Smooth muscle cell (in vitro differentiated cells): ENCODE data around the gene MICU1. TPM values are rescaled to one million over a fixed set of nuclear protein-coding genes. Genes with fewer than 3 reads are reported as not detected.

ENCODE experiments used
- DNase-seq: peaks from one replicate; lab custom pipeline; 2025; ENCODE audit not compliant: unreplicated experiment; lab: John Stamatoyannopoulos, UW
- H2AFZ ChIP-seq: fragments of 200-600 bp; sonication (generic); 2 replicates; pipeline ENCODE4 v1.6.0; 2016; ENCODE audit warnings: antibody characterized with exemption, low read depth, mild to moderate bottlenecking
- H3F3A ChIP-seq: fragments of 200-600 bp; sonication (generic); 2 replicates; pipeline ENCODE4 v1.6.0; 2017; ENCODE audit warnings: antibody characterized with exemption, low read depth
- H3K27ac ChIP-seq: fragments of 200-600 bp; sonication (generic); 2 replicates; pipeline ENCODE4 v1.5.1; 2016; ENCODE audit warnings: low read depth, mild to moderate bottlenecking
- H3K27me3 ChIP-seq: fragments of 200-600 bp; sonication (generic); 2 replicates; pipeline ENCODE4 v1.6.1; 2016; ENCODE audit warnings: low read depth, mild to moderate bottlenecking
- H3K36me3 ChIP-seq: fragments of 200-600 bp; sonication (generic); 2 replicates; pipeline ENCODE4 v1.5.1; 2016; ENCODE audit warnings: low read depth
- H3K4me1 ChIP-seq: fragments of 200-600 bp; sonication (generic); 2 replicates; pipeline ENCODE4 v1.5.1; 2016; ENCODE audit warnings: low read depth
- H3K4me2 ChIP-seq: fragments of 200-600 bp; sonication (generic); 2 replicates; pipeline ENCODE4 v1.6.0; 2016; ENCODE audit warnings: mild to moderate bottlenecking
- H3K4me3 ChIP-seq: fragments of 200-600 bp; sonication (generic); 2 replicates; pipeline ENCODE4 v1.5.1; 2016; ENCODE audit warnings: mild to moderate bottlenecking
- H3K79me2 ChIP-seq: fragments of 200-600 bp; sonication (generic); 2 replicates; pipeline ENCODE4 v1.6.0; 2016; ENCODE audit warnings: low read depth, mild to moderate bottlenecking
- H3K9ac ChIP-seq: fragments of 200-600 bp; sonication (generic); 2 replicates; pipeline ENCODE4 v1.6.0; 2016; ENCODE audit warnings: low read depth
- H3K9me3 ChIP-seq: fragments of 200-600 bp; sonication (generic); replicated peaks from 2 replicates; pipeline ENCODE4 v1.5.1; 2016; ENCODE audit warnings: low read depth
- H4K20me1 ChIP-seq: fragments of 200-600 bp; sonication (generic); 2 replicates; pipeline ENCODE4 v1.6.0; 2016; ENCODE audit warnings: low read depth
- CTCF ChIP-seq: fragments of 200-600 bp; sonication (generic); IDR thresholded peaks from 2 replicates; pipeline ENCODE4 v1.5.1; 2017; ENCODE audit warnings: borderline replicate concordance, mild to moderate bottlenecking, antibody characterized with exemption; ENCODE audit not compliant: insufficient read depth, poor library complexity, severe bottlenecking
- WGBS: methylation state at CpG from one replicate; pipeline ENCODE4 v1.1.7; 2016; ENCODE audit warnings: low lambda C conversion rate; 5-methylcytosine and 5-hydroxymethylcytosine counted together
- polyA plus RNA-seq: library from polyadenylated mRNA; unstranded; fragments of >200 nt; fragmentation: Nextera tagmentation; extraction: Ambion mirVana; gene quantifications from 2 replicates; pipeline ENCODE4 v1.2.1, GENCODE V29; 2016
- total RNA-seq: library from RNA; depleted of rRNA; stranded (reverse); fragments of >200 nt; gene quantifications from 2 replicates; pipeline ENCODE4 v1.2.3, GENCODE V29; 2014

Gene MICU1
- total and polyA plus RNA-seq, 2 experiments from 2014 or later, result 35.0 to 35.1 TPM

DNA sequence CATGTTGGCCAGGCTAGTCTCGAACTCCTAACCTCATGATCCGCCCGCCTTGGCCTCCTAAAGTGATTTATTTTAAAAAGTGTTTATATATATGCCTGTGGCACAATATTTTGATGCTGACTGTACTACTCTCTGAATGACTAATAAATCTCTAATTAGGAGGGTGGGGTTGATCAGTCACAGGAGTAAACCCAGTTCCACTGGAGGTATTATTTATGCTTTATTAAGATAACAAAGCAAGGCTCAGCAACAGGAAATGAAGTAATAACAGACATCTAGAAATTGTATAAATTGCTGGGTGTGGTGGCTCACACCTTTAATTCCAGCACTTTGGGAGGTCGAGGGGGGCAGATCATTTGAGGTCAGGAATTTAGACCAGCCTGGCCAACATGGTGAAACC lies 40.0 kb upstream of the MICU1 start:
- DNase-seq, result no peak
- WGBS, result 87% methylated on average over 4 of the region's 4 CpGs
- H3K27ac ChIP-seq, result no peak overlapping the region

DNA sequence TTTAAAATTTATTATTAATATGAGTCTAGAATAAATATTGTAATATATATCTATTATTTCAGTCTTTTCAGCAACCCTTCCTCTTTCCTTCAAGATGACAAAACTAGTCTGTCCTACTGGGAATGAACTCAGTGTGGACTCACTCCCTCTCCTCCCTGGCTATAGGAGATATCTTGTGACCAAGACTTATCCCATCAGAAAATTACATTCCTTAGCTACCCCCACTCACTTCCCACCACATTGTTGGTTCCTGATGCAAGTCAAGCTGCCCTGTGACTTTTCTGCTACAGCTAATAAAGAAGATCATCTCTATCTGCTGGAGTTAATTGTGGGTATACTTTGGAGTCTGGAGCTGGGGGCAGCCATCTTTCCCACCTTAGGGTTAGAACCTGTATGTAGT lies 38.1 kb upstream of the MICU1 start:
- no peaks in the 10 kb centered on the region for H3K79me2 ChIP-seq
- no peak overlapping the region for H3K27ac ChIP-seq
- H3K9ac ChIP-seq, result no peak overlapping the region
- no peaks in the 10 kb centered on the region for H3K9me3 ChIP-seq
- no peak overlapping the region for H3K4me3 ChIP-seq
- no peak overlapping the region for H3K4me2 ChIP-seq
- no peaks in the 10 kb centered on the region for H3F3A ChIP-seq
- no peaks in the 10 kb centered on the region for H3K36me3 ChIP-seq
- H4K20me1 ChIP-seq, result no peaks in the 10 kb centered on the region
- H3K4me1 ChIP-seq, result no peaks in the 10 kb centered on the region
- no peaks in the 10 kb centered on the region for H3K27me3 ChIP-seq
- DNase-seq, result no peak
- H2AFZ ChIP-seq, result peak overlapping the region; percentile 36
- no peak for TF ChIP-seq CTCF

More for the DNA sequence above, 40.0 kb upstream of the MICU1 start:
- Histone ChIP-seq H3F3A (no peaks in the 10 kb centered on the region), H2AFZ (no peak overlapping the region), H3K36me3 (no peaks in the 10 kb centered on the region), H3K79me2 (no peaks in the 10 kb centered on the region), H3K4me2 (no peak overlapping the region), H4K20me1 (no peaks in the 10 kb centered on the region), H3K4me1 (no peaks in the 10 kb centered on the region), H3K9me3 (no peaks in the 10 kb centered on the region), H3K27me3 (no peaks in the 10 kb centered on the region), H3K4me3 (no peak overlapping the region), H3K9ac (no peak overlapping the region)
- TF ChIP-seq CTCF, result no peak

DNA sequence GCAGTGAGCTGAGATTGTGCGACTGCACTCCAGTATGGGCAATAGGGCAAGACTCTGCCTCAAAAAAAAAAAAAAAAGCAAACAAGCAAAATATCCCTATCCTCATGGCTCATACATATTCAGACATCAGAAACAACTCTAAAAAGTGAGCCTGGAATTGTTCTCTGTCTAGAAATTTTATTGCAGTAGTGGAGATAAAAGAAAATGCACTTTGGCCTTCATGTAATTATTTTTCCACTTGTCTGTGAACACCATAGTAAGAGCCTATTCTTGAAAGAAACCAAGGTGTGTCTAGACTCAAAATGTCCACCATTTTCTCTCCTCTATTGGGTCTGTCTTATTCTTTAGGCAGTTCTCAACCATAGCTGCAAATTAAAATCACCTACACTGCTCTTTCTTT lies 35.6 kb upstream of the MICU1 start:
- Histone ChIP-seq H3K9ac (no peak overlapping the region), H3K79me2 (no peaks in the 10 kb centered on the region), H3F3A (no peaks in the 10 kb centered on the region), H3K9me3 (no peaks in the 10 kb centered on the region), H2AFZ (no peak overlapping the region), H3K4me3 (no peak overlapping the region), H3K4me2 (no peak overlapping the region), H3K27ac (no peak overlapping the region), H3K27me3 (no peaks in the 10 kb centered on the region), H4K20me1 (no peaks in the 10 kb centered on the region), H3K4me1 (no peaks in the 10 kb centered on the region), H3K36me3 (no peaks in the 10 kb centered on the region)
- TF ChIP-seq CTCF, result no peak
- no peak for DNase-seq
- WGBS, result 95% methylated on average over 1 of the region's 1 CpG

DNA sequence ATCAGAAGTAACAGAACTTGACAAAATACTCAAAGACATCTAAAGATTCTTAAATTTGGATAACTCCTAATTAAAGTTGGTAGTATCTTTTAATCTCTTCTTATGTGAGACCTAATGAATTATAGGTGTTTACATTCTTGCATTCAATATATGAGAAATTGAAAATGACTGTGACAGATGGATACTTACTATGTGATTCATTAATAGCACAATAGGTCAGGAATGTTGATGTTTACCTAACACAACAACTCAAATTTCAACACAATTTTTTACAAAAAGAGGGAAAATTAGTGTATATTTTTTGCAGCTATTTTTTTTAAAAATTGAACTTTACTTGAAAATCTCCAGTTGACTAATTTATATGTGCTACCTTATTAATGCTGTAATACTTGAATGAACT lies 34.3 kb upstream of the MICU1 start:
- no peak overlapping the region for H3K9ac ChIP-seq
- H3K4me2 ChIP-seq, result no peak overlapping the region
- H3K36me3 ChIP-seq, result no peaks in the 10 kb centered on the region
- no peaks in the 10 kb centered on the region for H3K4me1 ChIP-seq
- H2AFZ ChIP-seq, result no peak overlapping the region
- no peaks in the 10 kb centered on the region for H3K9me3 ChIP-seq
- no peak for DNase-seq
- no peaks in the 10 kb centered on the region for H3K79me2 ChIP-seq
- no peak for TF ChIP-seq CTCF
- H3K27ac ChIP-seq, result no peak overlapping the region
- no peak overlapping the region for H3K4me3 ChIP-seq
- H3K27me3 ChIP-seq, result no peaks in the 10 kb centered on the region
- no peaks in the 10 kb centered on the region for H3F3A ChIP-seq
- no peaks in the 10 kb centered on the region for H4K20me1 ChIP-seq
